Measurements from ENCODE around the gene SETD2. TPM values are rescaled to one million over a fixed set of nuclear protein-coding genes. Genes with fewer than 3 reads are reported as not detected.
A peak's percentile ranks its signal among the peaks of the same experiment; 100 is the strongest.

Gene SETD2
- total and polyA plus RNA-seq, 9 of the 15 experiments (the other 6 are each of a cell fraction or from before 2014, with no cell fraction given): 8.2 to 44.0 (median 33.6) TPM

DNA sequence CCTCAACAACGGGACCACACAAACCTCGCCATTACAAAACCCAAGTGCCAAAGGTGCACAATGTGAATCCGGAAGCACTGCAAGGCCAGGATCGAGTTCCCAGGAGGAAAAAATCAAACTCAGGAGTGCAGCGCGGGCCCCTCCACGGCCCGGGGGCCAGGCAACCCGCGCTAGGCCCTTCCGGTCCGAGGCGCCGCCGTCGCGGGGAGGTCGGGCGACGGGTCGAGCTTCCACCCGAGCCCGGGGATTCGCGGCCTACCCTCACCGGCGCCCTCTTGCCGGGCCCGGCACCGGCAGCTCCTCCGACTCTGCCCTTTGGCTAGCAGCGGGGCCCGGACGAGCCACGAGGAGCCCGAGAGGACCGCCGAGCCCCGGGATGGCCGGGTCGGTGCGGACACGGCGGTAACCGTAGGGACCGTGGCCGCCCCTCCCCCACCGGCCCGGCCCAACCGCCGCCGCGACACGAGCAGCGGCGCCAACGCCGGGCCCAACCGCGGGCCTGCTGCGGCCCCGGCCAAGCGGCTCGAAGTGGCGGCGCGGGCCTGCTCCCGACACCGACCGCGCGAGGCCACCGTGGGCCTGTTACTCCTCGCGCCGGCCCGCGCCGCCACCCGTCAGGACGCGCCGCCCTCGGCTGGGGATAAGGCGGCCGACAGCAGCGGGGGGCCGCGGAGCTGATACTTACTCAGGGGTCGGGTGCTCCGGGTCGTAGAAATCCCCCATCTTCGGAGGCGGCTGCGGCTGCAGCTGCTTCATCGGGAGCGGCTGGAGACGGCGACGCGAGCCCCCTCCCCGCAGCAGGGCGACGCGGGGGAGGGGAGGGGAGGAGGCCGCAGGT, 525 bp downstream of the SETD2 start (continued):
- TF ChIP-seq, protein P1, sequence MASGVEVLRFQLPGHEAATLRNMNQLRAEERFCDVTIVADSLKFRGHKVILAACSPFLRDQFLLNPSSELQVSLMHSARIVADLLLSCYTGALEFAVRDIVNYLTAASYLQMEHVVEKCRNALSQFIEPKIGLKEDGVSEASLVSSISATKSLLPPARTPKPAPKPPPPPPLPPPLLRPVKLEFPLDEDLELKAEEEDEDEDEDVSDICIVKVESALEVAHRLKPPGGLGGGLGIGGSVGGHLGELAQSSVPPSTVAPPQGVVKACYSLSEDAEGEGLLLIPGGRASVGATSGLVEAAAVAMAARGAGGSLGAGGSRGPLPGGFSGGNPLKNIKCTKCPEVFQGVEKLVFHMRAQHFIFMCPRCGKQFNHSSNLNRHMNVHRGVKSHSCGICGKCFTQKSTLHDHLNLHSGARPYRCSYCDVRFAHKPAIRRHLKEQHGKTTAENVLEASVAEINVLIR (CRISPR knock-in tag; IDR thresholded peaks at IDR 0.05): no peak
- peak; percentile 71 for TF ChIP-seq SIN3B (IDR thresholded peaks at IDR 0.05; ENCODE audit: low read depth)
- TF ChIP-seq BMI1 (IDR thresholded peaks at IDR 0.05; ENCODE audit: low read length): no peak
- TF ChIP-seq, protein P2, sequence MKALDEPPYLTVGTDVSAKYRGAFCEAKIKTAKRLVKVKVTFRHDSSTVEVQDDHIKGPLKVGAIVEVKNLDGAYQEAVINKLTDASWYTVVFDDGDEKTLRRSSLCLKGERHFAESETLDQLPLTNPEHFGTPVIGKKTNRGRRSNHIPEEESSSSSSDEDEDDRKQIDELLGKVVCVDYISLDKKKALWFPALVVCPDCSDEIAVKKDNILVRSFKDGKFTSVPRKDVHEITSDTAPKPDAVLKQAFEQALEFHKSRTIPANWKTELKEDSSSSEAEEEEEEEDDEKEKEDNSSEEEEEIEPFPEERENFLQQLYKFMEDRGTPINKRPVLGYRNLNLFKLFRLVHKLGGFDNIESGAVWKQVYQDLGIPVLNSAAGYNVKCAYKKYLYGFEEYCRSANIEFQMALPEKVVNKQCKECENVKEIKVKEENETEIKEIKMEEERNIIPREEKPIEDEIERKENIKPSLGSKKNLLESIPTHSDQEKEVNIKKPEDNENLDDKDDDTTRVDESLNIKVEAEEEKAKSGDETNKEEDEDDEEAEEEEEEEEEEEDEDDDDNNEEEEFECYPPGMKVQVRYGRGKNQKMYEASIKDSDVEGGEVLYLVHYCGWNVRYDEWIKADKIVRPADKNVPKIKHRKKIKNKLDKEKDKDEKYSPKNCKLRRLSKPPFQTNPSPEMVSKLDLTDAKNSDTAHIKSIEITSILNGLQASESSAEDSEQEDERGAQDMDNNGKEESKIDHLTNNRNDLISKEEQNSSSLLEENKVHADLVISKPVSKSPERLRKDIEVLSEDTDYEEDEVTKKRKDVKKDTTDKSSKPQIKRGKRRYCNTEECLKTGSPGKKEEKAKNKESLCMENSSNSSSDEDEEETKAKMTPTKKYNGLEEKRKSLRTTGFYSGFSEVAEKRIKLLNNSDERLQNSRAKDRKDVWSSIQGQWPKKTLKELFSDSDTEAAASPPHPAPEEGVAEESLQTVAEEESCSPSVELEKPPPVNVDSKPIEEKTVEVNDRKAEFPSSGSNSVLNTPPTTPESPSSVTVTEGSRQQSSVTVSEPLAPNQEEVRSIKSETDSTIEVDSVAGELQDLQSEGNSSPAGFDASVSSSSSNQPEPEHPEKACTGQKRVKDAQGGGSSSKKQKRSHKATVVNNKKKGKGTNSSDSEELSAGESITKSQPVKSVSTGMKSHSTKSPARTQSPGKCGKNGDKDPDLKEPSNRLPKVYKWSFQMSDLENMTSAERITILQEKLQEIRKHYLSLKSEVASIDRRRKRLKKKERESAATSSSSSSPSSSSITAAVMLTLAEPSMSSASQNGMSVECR (CRISPR knock-in tag; IDR thresholded peaks at IDR 0.05): peak; percentile 83; the same call in 1 of the 2 replicates
- TF ChIP-seq RCOR1 (IDR thresholded peaks at IDR 0.05; ENCODE audit: borderline replicate concordance in 1 of 2, low read depth in 2 of 2, low read length in 2 of 2): 0 out of 4 replicates have a peak, but pooled peaks of 1 of the 2 experiments have one; percentile 1
- TF ChIP-seq NFRKB (IDR thresholded peaks at IDR 0.05; ENCODE audit: low read depth): no peak; the same call in none of the 2 replicates
- TF ChIP-seq, protein P3, sequence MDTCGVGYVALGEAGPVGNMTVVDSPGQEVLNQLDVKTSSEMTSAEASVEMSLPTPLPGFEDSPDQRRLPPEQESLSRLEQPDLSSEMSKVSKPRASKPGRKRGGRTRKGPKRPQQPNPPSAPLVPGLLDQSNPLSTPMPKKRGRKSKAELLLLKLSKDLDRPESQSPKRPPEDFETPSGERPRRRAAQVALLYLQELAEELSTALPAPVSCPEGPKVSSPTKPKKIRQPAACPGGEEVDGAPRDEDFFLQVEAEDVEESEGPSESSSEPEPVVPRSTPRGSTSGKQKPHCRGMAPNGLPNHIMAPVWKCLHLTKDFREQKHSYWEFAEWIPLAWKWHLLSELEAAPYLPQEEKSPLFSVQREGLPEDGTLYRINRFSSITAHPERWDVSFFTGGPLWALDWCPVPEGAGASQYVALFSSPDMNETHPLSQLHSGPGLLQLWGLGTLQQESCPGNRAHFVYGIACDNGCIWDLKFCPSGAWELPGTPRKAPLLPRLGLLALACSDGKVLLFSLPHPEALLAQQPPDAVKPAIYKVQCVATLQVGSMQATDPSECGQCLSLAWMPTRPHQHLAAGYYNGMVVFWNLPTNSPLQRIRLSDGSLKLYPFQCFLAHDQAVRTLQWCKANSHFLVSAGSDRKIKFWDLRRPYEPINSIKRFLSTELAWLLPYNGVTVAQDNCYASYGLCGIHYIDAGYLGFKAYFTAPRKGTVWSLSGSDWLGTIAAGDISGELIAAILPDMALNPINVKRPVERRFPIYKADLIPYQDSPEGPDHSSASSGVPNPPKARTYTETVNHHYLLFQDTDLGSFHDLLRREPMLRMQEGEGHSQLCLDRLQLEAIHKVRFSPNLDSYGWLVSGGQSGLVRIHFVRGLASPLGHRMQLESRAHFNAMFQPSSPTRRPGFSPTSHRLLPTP (IDR thresholded peaks at IDR 0.05; ENCODE audit: borderline replicate concordance, extremely low read depth, insufficient read length): no peak
- TF ChIP-seq, protein P4, sequence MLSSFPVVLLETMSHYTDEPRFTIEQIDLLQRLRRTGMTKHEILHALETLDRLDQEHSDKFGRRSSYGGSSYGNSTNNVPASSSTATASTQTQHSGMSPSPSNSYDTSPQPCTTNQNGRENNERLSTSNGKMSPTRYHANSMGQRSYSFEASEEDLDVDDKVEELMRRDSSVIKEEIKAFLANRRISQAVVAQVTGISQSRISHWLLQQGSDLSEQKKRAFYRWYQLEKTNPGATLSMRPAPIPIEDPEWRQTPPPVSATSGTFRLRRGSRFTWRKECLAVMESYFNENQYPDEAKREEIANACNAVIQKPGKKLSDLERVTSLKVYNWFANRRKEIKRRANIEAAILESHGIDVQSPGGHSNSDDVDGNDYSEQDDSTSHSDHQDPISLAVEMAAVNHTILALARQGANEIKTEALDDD (IDR thresholded peaks at IDR 0.05): no peak
- no peak for TF ChIP-seq ZNF707 (CRISPR knock-in tag; conservative IDR thresholded peaks at IDR 0.05)
- TF ChIP-seq RBM14 (IDR thresholded peaks at IDR 0.05; ENCODE audit: borderline replicate concordance, insufficient read depth, low read depth, low read length): no peak
- TF ChIP-seq, protein P5, sequence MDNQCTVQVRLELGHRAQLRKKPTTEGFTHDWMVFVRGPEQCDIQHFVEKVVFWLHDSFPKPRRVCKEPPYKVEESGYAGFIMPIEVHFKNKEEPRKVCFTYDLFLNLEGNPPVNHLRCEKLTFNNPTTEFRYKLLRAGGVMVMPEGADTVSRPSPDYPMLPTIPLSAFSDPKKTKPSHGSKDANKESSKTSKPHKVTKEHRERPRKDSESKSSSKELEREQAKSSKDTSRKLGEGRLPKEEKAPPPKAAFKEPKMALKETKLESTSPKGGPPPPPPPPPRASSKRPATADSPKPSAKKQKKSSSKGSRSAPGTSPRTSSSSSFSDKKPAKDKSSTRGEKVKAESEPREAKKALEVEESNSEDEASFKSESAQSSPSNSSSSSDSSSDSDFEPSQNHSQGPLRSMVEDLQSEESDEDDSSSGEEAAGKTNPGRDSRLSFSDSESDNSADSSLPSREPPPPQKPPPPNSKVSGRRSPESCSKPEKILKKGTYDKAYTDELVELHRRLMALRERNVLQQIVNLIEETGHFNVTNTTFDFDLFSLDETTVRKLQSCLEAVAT (IDR thresholded peaks at IDR 0.05): peak in 1 of 2 experiments; percentile 53; a peak in 3 of 4 replicates
- TF ChIP-seq POLR2B (IDR thresholded peaks at IDR 0.05; ENCODE audit: low read depth, partially characterized antibody): no peak
- no peak for TF ChIP-seq BCOR (IDR thresholded peaks at IDR 0.05)
- no peak for TF ChIP-seq FOXJ2 (tag; IDR thresholded peaks at IDR 0.05)
- peak; percentile 25 for TF ChIP-seq RBM25 (IDR thresholded peaks at IDR 0.05; ENCODE audit: low read depth, low read length, severe bottlenecking)
- TF ChIP-seq NCOR1 (IDR thresholded peaks at IDR 0.05): peak; percentile 45; the same call in 1 of the 2 replicates
